WTC11 (cell line): ENCODE results near the gene RAPGEF1.

Experiments used
- CBFB ChIP-seq: sonication (generic); formaldehyde crosslinking; IDR thresholded peaks from 2 replicates; pipeline ENCODE4 v1.8.1; 2022; ENCODE audit warnings: mild to moderate bottlenecking, low read depth, missing genetic modification reagents
- CTCF ChIP-seq: fragments of 200-600 bp; IDR thresholded peaks from 2 replicates; pipeline ENCODE4 v1.8.0; 2022; ENCODE audit warnings: antibody characterized with exemption
- ERG ChIP-seq: fragments of 250-450 bp; sonication (Bioruptor Pico); IDR thresholded peaks from 2 replicates; pipeline ENCODE4 v1.8.0; 2021; ENCODE audit warnings: mild to moderate bottlenecking
- FOXK1 ChIP-seq: sonication (generic); formaldehyde crosslinking; IDR thresholded peaks from 2 replicates; pipeline ENCODE4 v1.8.0; 2022; ENCODE audit warnings: mild to moderate bottlenecking, moderate library complexity, missing genetic modification reagents
- GABPB1 ChIP-seq: sonication (generic); formaldehyde crosslinking; IDR thresholded peaks from 2 replicates; pipeline ENCODE4 v1.8.1; 2023; ENCODE audit warnings: mild to moderate bottlenecking, missing genetic modification reagents
- IRF1 ChIP-seq: sonication (generic); formaldehyde crosslinking; IDR thresholded peaks from 2 replicates; pipeline ENCODE4 v1.8.0; 2023; ENCODE audit warnings: missing genetic modification reagents
- NFE2L1 ChIP-seq: sonication (generic); formaldehyde crosslinking; IDR thresholded peaks from 2 replicates; pipeline ENCODE4 v1.8.1; 2023; ENCODE audit warnings: missing genetic modification reagents
- PREB ChIP-seq: sonication (generic); formaldehyde crosslinking; IDR thresholded peaks from 2 replicates; pipeline ENCODE4 v1.8.1; 2022; ENCODE audit warnings: mild to moderate bottlenecking, missing genetic modification reagents, moderate library complexity, borderline replicate concordance
- TEAD4 ChIP-seq: sonication (generic); formaldehyde crosslinking; IDR thresholded peaks from 2 replicates; pipeline ENCODE4 v1.8.0; 2022; ENCODE audit warnings: mild to moderate bottlenecking, missing genetic modification reagents
- USF2 ChIP-seq: sonication (generic); formaldehyde crosslinking; IDR thresholded peaks from 2 replicates; pipeline ENCODE4 v1.8.1; 2023; ENCODE audit warnings: mild to moderate bottlenecking, missing genetic modification reagents, moderate library complexity
- ZNF138 ChIP-seq: sonication (generic); formaldehyde crosslinking; conservative IDR thresholded peaks from 2 replicates; pipeline ENCODE4 v1.8.1; 2022; ENCODE audit warnings: mild to moderate bottlenecking, moderate library complexity, missing genetic modification reagents

GRCh38 chr9:131762356-131762932 is 22.6 kb upstream of the RAPGEF1 start:
- TF ChIP-seq CTCF, result peak; percentile 98
- TF ChIP-seq TEAD4, result no peak
- no peak for TF ChIP-seq PREB (CRISPR knock-in tag)
- no peak for TF ChIP-seq NFE2L1
- TF ChIP-seq USF2 (CRISPR knock-in tag), result no peak
- no peak for TF ChIP-seq ERG (CRISPR knock-in tag)
- no peak for TF ChIP-seq IRF1
- 0 out of 2 replicates have a peak, but pooled peaks have one; percentile 21 for TF ChIP-seq CBFB (CRISPR knock-in tag)
- TF ChIP-seq FOXK1 (CRISPR knock-in tag), result no peak
- no peak for TF ChIP-seq GABPB1
- TF ChIP-seq ZNF138 (CRISPR knock-in tag), result no peak
